Smooth muscle cell (in vitro differentiated cells): ENCODE results near the gene LCN10. TPM values are rescaled to one million over a fixed set of nuclear protein-coding genes. Genes with fewer than 3 reads are reported as not detected.

Experiments used
- DNase-seq: peaks from one replicate; lab custom pipeline; 2025; ENCODE audit not compliant: unreplicated experiment; lab: John Stamatoyannopoulos, UW
- H2AFZ ChIP-seq: fragments of 200-600 bp; sonication (generic); 2 replicates; pipeline ENCODE4 v1.6.0; 2016; ENCODE audit warnings: antibody characterized with exemption, low read depth, mild to moderate bottlenecking
- H3F3A ChIP-seq: fragments of 200-600 bp; sonication (generic); 2 replicates; pipeline ENCODE4 v1.6.0; 2017; ENCODE audit warnings: antibody characterized with exemption, low read depth
- H3K27ac ChIP-seq: fragments of 200-600 bp; sonication (generic); 2 replicates; pipeline ENCODE4 v1.5.1; 2016; ENCODE audit warnings: low read depth, mild to moderate bottlenecking
- H3K27me3 ChIP-seq: fragments of 200-600 bp; sonication (generic); 2 replicates; pipeline ENCODE4 v1.6.1; 2016; ENCODE audit warnings: low read depth, mild to moderate bottlenecking
- H3K36me3 ChIP-seq: fragments of 200-600 bp; sonication (generic); 2 replicates; pipeline ENCODE4 v1.5.1; 2016; ENCODE audit warnings: low read depth
- H3K4me1 ChIP-seq: fragments of 200-600 bp; sonication (generic); 2 replicates; pipeline ENCODE4 v1.5.1; 2016; ENCODE audit warnings: low read depth
- H3K4me2 ChIP-seq: fragments of 200-600 bp; sonication (generic); 2 replicates; pipeline ENCODE4 v1.6.0; 2016; ENCODE audit warnings: mild to moderate bottlenecking
- H3K4me3 ChIP-seq: fragments of 200-600 bp; sonication (generic); 2 replicates; pipeline ENCODE4 v1.5.1; 2016; ENCODE audit warnings: mild to moderate bottlenecking
- H3K79me2 ChIP-seq: fragments of 200-600 bp; sonication (generic); 2 replicates; pipeline ENCODE4 v1.6.0; 2016; ENCODE audit warnings: low read depth, mild to moderate bottlenecking
- H3K9ac ChIP-seq: fragments of 200-600 bp; sonication (generic); 2 replicates; pipeline ENCODE4 v1.6.0; 2016; ENCODE audit warnings: low read depth
- H3K9me3 ChIP-seq: fragments of 200-600 bp; sonication (generic); replicated peaks from 2 replicates; pipeline ENCODE4 v1.5.1; 2016; ENCODE audit warnings: low read depth
- H4K20me1 ChIP-seq: fragments of 200-600 bp; sonication (generic); 2 replicates; pipeline ENCODE4 v1.6.0; 2016; ENCODE audit warnings: low read depth
- CTCF ChIP-seq: fragments of 200-600 bp; sonication (generic); IDR thresholded peaks from 2 replicates; pipeline ENCODE4 v1.5.1; 2017; ENCODE audit warnings: borderline replicate concordance, mild to moderate bottlenecking, antibody characterized with exemption; ENCODE audit not compliant: insufficient read depth, poor library complexity, severe bottlenecking
- WGBS: methylation state at CpG from one replicate; pipeline ENCODE4 v1.1.7; 2016; ENCODE audit warnings: low lambda C conversion rate; 5-methylcytosine and 5-hydroxymethylcytosine counted together
- polyA plus RNA-seq: library from polyadenylated mRNA; unstranded; fragments of >200 nt; fragmentation: Nextera tagmentation; extraction: Ambion mirVana; gene quantifications from 2 replicates; pipeline ENCODE4 v1.2.1, GENCODE V29; 2016
- total RNA-seq: library from RNA; depleted of rRNA; stranded (reverse); fragments of >200 nt; gene quantifications from 2 replicates; pipeline ENCODE4 v1.2.3, GENCODE V29; 2014

The LCN10 gene
- total and polyA plus RNA-seq, 2 experiments from 2014 or later, result not detected

DNA sequence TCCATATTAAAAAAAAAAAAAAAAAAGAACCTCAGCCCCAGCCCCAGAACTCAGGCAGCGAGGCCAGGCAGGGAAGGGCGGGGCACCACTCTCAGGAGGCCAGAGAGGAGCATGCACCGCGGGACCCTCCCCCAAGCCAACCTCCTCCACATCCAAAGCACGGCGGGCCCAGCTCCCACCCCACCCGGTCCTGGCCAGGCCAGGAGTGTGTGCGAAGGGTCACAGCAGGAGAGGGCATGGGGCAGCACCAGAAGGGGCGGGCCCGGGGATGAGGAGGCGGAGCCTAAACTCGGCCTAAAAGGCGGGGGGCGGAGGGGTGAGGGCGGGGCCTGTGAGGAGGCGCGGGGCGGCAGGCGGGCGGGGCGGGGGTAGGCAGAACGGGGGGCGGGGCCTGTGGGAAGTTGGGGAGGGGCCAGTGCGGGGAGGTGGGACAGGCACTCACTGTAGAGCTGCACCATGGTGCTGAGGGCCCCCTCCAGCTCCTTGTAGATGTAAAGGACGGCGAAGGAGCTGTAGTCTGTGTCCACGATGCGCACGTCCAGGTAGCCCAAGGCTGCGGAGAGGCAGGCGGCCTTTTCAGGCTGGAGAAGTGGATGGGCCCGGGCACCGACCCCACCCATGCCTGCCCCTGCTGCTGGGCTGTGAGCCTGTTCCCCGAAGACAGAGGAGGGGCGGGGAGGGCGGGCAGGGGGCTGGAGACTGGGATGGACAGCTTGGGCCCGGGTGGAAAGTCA lies 20.3 kb upstream of the LCN10 start:
- no peak for DNase-seq
- Histone ChIP-seq H2AFZ (no peak overlapping the region), H3F3A (no peaks in the 10 kb centered on the region), H3K27ac (no peak overlapping the region), H3K4me2 (no peak overlapping the region), H3K9ac (no peak overlapping the region), H3K36me3 (no peaks in the 10 kb centered on the region), H3K9me3 (no peaks in the 10 kb centered on the region), H3K4me1 (peaks cover 3% of the 10 kb centered on the region), H4K20me1 (no peaks in the 10 kb centered on the region), H3K27me3 (peaks cover 5% of the 10 kb centered on the region), H3K79me2 (no peaks in the 10 kb centered on the region), H3K4me3 (no peak overlapping the region)
- TF ChIP-seq CTCF, result no peak
- 37% methylated on average over 14 of the region's 37 CpGs for WGBS

DNA sequence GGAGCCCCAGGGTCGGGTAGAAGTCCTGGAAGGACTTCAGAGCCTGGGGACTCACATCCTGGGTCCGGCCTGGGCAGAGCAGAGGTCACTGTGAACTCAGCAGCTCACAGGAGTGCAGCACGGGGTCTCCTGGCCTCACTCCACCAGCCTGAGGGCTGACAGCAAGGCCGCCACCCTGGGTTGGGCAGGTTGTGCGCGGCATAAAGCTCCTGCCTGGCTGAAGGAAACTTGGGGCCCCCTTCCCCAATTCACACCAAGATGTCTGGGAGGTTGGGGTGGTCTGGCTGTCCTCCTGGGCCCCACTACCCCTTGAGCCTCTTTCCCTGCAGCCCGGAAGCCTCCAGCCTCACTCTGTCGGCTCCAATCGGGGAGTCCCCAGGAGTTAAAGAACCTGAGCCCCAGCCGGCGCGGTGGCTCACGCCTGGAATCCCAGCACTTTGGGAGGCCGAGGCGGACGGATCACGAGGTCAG lies 19.5 kb upstream of the LCN10 start:
- H3K9me3 ChIP-seq, result no peaks in the 10 kb centered on the region
- H3K9ac ChIP-seq, result no peak overlapping the region
- H3K27ac ChIP-seq, result no peak overlapping the region
- no peak overlapping the region for H2AFZ ChIP-seq
- H4K20me1 ChIP-seq, result no peaks in the 10 kb centered on the region
- no peak for DNase-seq
- 94% methylated on average over 15 of the region's 17 CpGs for WGBS
- no peak for TF ChIP-seq CTCF
- peaks cover 3% of the 10 kb centered on the region for H3K4me1 ChIP-seq
- no peaks in the 10 kb centered on the region for H3K79me2 ChIP-seq
- no peaks in the 10 kb centered on the region for H3K36me3 ChIP-seq
- no peaks in the 10 kb centered on the region for H3K27me3 ChIP-seq
- no peak overlapping the region for H3K4me3 ChIP-seq
- no peak overlapping the region for H3K4me2 ChIP-seq
- no peaks in the 10 kb centered on the region for H3F3A ChIP-seq

DNA sequence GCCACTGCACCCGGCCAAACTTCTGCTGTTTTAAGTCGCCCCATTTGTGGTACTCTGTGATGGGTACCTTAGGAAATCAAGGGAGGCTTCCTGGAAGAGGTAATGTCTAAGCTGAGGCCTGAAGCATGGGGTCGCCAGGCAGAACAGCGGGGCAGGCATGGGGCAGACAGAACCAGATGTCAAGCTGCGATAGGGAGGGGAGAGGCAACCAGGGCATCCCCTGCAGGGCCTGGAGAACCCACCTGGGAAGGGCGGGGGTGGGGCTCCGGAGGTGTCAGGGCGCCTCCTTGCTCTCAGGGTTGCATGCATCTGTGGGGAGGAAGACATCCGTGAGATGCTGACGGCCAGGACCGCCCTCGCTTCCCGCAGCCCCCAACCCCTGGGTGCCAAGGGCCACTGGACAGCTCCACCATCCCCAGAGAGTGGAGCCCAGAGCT lies 18.8 kb upstream of the LCN10 start:
- TF ChIP-seq CTCF, result no peak
- Histone ChIP-seq H3K9ac (no peak overlapping the region), H3K79me2 (no peaks in the 10 kb centered on the region), H3K36me3 (no peaks in the 10 kb centered on the region), H3K27ac (no peak overlapping the region), H3K27me3 (no peaks in the 10 kb centered on the region), H3K4me2 (no peak overlapping the region), H3K9me3 (no peaks in the 10 kb centered on the region), H3K4me3 (no peak overlapping the region), H4K20me1 (no peaks in the 10 kb centered on the region), H3F3A (no peaks in the 10 kb centered on the region), H2AFZ (no peak overlapping the region), H3K4me1 (peaks cover 3% of the 10 kb centered on the region)
- DNase-seq, result no peak
- WGBS, result 91% methylated on average over 9 of the region's 13 CpGs
